Right cardiac atrium (tissue), 5 donors: ENCODE results near the gene PGM2. TPM values are rescaled to one million over a fixed set of nuclear protein-coding genes. Genes with fewer than 3 reads are reported as not detected.
A peak's percentile ranks its signal among the peaks of the same experiment; 100 is the strongest.

Source experiments
- ATAC-seq, 2 donors: fragments of 200-7000 bp; cut with Tn5 transposase; one replicate each; pipeline versions ENCODE4 v1.8.0 to v1.9.1; 2020; ENCODE audit warnings: moderate library complexity in 2 of 2, mild to moderate bottlenecking in 1 of 2
- DNase-seq, 3 donors: peaks; one replicate each; pipeline ENCODE4 v3.0.0-alpha.2; 2020
- H3K27ac ChIP-seq: one replicate; pipeline ENCODE4 v1.5.1; 2013; ENCODE audit warnings: mild to moderate bottlenecking, low read length, control low read depth, moderate library complexity
- H3K27me3 ChIP-seq: one replicate; pipeline ENCODE4 v1.6.1; 2013; ENCODE audit not compliant: control insufficient read depth, insufficient read depth
- H3K4me1 ChIP-seq: one replicate; pipeline ENCODE4 v1.6.1; 2013; ENCODE audit warnings: low read length; ENCODE audit not compliant: control insufficient read depth, insufficient read depth
- H3K4me3 ChIP-seq: one replicate; pipeline ENCODE4 v1.5.1; 2013; ENCODE audit warnings: low read length, control low read depth
- H3K9me3 ChIP-seq: one replicate; pipeline ENCODE4 v1.6.1; 2013; ENCODE audit warnings: low read length; ENCODE audit not compliant: control insufficient read depth
- WGBS: extraction: QIAGEN DNeasy Blood & Tissue Kit; methylation state at CpG from one replicate; pipeline ENCODE4 v1.1.7; 2013; 5-methylcytosine and 5-hydroxymethylcytosine counted together
- intact Hi-C, 4 donors: fragments of 100-400 bp; cut with DNase I; formaldehyde crosslinking; loops; one replicate each; pipeline versions ENCODE4 v1.11.0 to v1.14.0; 2022 to 2023
- polyA plus RNA-seq: library from polyadenylated mRNA; stranded (reverse); fragments of 200-250 nt; gene quantifications from one replicate; pipeline ENCODE4 v1.2.3, GENCODE V29; 2013
- total RNA-seq, 4 donors: library from RNA; stranded (reverse); fragmentation: NEBNext Ultra II Directional; extraction: Animal tissue kit (Norgen Biotek cat#: 25700); gene quantifications; one replicate each; pipeline ENCODE4 v1.2.1, GENCODE V29; 2021
- donor health status: healthy with polysubstance abuse.
- donor health status: DM: no; HTN: yes; CAD: no.
- donor health status: DM: no; HTN: no; CAD: no.
- donor health status: DM: no; HTN: yes; CAD: no; lungs with severe emphysema.
- donor health status: DM: yes; HTN: yes; CAD: no.

PGM2 gene
- total and polyA plus RNA-seq, 5 donors: 4.3 to 14.7 (median 9.5) TPM

GRCh38 chr4:37860266-37860665 is 33.8 kb downstream of the PGM2 start:
- Histone ChIP-seq H3K4me1 (no peaks in the 10 kb centered on the region), H3K27ac (no peak overlapping the region), H3K4me3 (no peak overlapping the region), H3K9me3 (no peaks in the 10 kb centered on the region), H3K27me3 (no peaks in the 10 kb centered on the region)
- intact Hi-C loops: no loop called here
- ATAC-seq (no peak), DNase-seq (no peak)
- WGBS: 92% methylated on average over 1 of the region's 1 CpG

GRCh38 chr4:37862961-37863360 is 36.5 kb downstream of the PGM2 start:
- no peaks in the 10 kb centered on the region for H3K4me1 ChIP-seq
- H3K27ac ChIP-seq: no peak overlapping the region
- 85% methylated on average over 4 of the region's 4 CpGs for WGBS
- DNase-seq (no peak), ATAC-seq (no peak)
- no peaks in the 10 kb centered on the region for H3K27me3 ChIP-seq
- intact Hi-C loops: no loop called here
- no peak overlapping the region for H3K4me3 ChIP-seq
- no peaks in the 10 kb centered on the region for H3K9me3 ChIP-seq

- WGBS: 66% methylated on average over 4 of the region's 4 CpGs
- peak in 1 of 2 donors; percentile 22 for ATAC-seq
- Histone ChIP-seq H3K4me1 (no peaks in the 10 kb centered on the region), H3K27me3 (no peaks in the 10 kb centered on the region), H3K9me3 (no peaks in the 10 kb centered on the region), H3K4me3 (no peak overlapping the region), H3K27ac (no peak overlapping the region)
- intact Hi-C loops: no loop called here
- DNase-seq: no peak
Observed at GRCh38 chr4:37864786-37865185, 38.3 kb downstream of the PGM2 start.

- Histone ChIP-seq H3K27me3 (no peaks in the 10 kb centered on the region), H3K4me3 (no peak overlapping the region), H3K27ac (peak overlapping the region; percentile 7), H3K9me3 (no peaks in the 10 kb centered on the region), H3K4me1 (no peaks in the 10 kb centered on the region)
- WGBS: 58% methylated on average over 3 of the region's 3 CpGs
- DNase-seq (no peak), ATAC-seq (peak; percentile 62 to 69)
- intact Hi-C loops: no loop called here
Observed at GRCh38 chr4:37865450-37865849, 39.0 kb downstream of the PGM2 start.

GRCh38 chr4:37867102-37867501 is 40.6 kb downstream of the PGM2 start:
- Histone ChIP-seq H3K27me3 (no peaks in the 10 kb centered on the region), H3K4me1 (no peaks in the 10 kb centered on the region), H3K9me3 (no peaks in the 10 kb centered on the region), H3K27ac (no peak overlapping the region), H3K4me3 (no peak overlapping the region)
- intact Hi-C loops: no loop called here
- WGBS: 97% methylated on average over 3 of the region's 3 CpGs
- DNase-seq (no peak), ATAC-seq (no peak)

GRCh38 chr4:37868238-37868637 is 41.8 kb downstream of the PGM2 start:
- intact Hi-C loops: no loop called here
- H3K27me3 ChIP-seq: no peaks in the 10 kb centered on the region
- H3K27ac ChIP-seq: no peak overlapping the region
- no peak for DNase-seq
- no peak overlapping the region for H3K4me3 ChIP-seq
- no peaks in the 10 kb centered on the region for H3K9me3 ChIP-seq
- no peaks in the 10 kb centered on the region for H3K4me1 ChIP-seq
- WGBS: 94% methylated on average over 4 of the region's 4 CpGs
- ATAC-seq: no peak

GRCh38 chr4:37872310-37872988 is 46.0 kb downstream of the PGM2 start:
- WGBS: 62% methylated on average over 1 of the region's 1 CpG
- ATAC-seq (no peak), DNase-seq (no peak)
- Histone ChIP-seq H3K27me3 (no peaks in the 10 kb centered on the region), H3K27ac (no peak overlapping the region), H3K9me3 (no peaks in the 10 kb centered on the region), H3K4me1 (no peaks in the 10 kb centered on the region), H3K4me3 (no peak overlapping the region)
- intact Hi-C loops: no loop called here

GRCh38 chr4:37873386-37873785 is 46.9 kb downstream of the PGM2 start:
- WGBS: 79% methylated on average over 1 of the region's 1 CpG
- no peak overlapping the region for H3K27ac ChIP-seq
- intact Hi-C loops: no loop called here

GRCh38 chr4:37876156-37876555 is 49.7 kb downstream of the PGM2 start:
- no peaks in the 10 kb centered on the region for H3K4me1 ChIP-seq
- no peak overlapping the region for H3K4me3 ChIP-seq
- no peak for DNase-seq
- no peak for ATAC-seq
- no peaks in the 10 kb centered on the region for H3K27me3 ChIP-seq
- intact Hi-C loops: no loop called here
- no peak overlapping the region for H3K27ac ChIP-seq
- WGBS: 96% methylated on average over 2 of the region's 2 CpGs
- H3K9me3 ChIP-seq: no peaks in the 10 kb centered on the region

More at GRCh38 chr4:37873386-37873785, 46.9 kb downstream of the PGM2 start:
- Histone ChIP-seq H3K9me3 (no peaks in the 10 kb centered on the region), H3K27me3 (no peaks in the 10 kb centered on the region), H3K4me1 (no peaks in the 10 kb centered on the region), H3K4me3 (no peak overlapping the region)
- no peak for DNase-seq
- ATAC-seq: peak; percentile 53 to 64

GRCh38 chr4:37879365-37879764 is 52.9 kb downstream of the PGM2 start:
- Histone ChIP-seq H3K27me3 (no peaks in the 10 kb centered on the region), H3K9me3 (no peaks in the 10 kb centered on the region), H3K4me3 (no peak overlapping the region), H3K4me1 (no peaks in the 10 kb centered on the region), H3K27ac (no peak overlapping the region)
- ATAC-seq: no peak
- intact Hi-C loops: no loop called here
- WGBS: 93% methylated on average over 8 of the region's 8 CpGs
- DNase-seq: no peak

GRCh38 chr4:37881811-37882210 is 55.3 kb downstream of the PGM2 start:
- DNase-seq (no peak), ATAC-seq (no peak)
- WGBS: 78% methylated on average over 5 of the region's 5 CpGs
- intact Hi-C loops: loop anchor here in 1 of 4 donors (10.0 kb wide), 1 partner anchor 57 kb away; the partner anchor contains the start of gene PGM2
- Histone ChIP-seq H3K27me3 (no peaks in the 10 kb centered on the region), H3K4me3 (no peak overlapping the region), H3K9me3 (no peaks in the 10 kb centered on the region), H3K4me1 (no peaks in the 10 kb centered on the region), H3K27ac (no peak overlapping the region)
